ENCODE measurements around the gene CDCA7.
A peak's percentile ranks its signal among the peaks of the same experiment; 100 is the strongest.
"Not testable (repeated sequence)": the region's sequence is repeated elsewhere in the genome, so short reads cannot be mapped to it uniquely, and the experiment has no call there.

The CDCA7 gene

DNA sequence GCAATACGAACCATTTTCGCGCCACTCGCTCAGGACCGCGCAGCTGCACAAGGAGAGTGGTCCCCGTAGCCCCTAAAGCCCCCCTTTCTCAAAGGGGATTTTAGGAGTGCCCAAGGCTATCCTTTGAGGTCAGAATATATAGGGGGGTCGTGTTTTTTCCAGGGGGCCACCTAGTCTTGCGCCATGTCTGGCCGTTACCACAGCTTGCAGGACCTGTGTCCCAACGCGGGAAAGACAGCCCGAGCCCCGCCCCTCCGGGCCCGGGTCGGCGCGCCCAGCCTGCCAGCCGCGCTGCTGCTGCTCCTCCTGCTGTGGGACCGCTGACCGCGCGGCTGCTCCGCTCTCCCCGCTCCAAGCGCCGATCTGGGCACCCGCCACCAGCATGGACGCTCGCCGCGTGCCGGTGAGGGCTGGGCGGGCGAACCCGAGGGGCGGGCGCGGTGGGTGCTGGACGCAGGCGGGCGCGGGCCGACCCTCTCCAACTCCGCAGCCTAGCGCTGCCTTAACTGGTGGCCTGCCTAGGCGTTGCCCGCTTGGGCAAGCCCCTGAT is at the start of gene CDCA7:
CDCA7 (plus strand) TSS at position 291 of the 550 bp plus-strand sequence; CDS start at position 383, 92 bp downstream.
- peak; percentile 29 to 49 for DNase-seq

DNA sequence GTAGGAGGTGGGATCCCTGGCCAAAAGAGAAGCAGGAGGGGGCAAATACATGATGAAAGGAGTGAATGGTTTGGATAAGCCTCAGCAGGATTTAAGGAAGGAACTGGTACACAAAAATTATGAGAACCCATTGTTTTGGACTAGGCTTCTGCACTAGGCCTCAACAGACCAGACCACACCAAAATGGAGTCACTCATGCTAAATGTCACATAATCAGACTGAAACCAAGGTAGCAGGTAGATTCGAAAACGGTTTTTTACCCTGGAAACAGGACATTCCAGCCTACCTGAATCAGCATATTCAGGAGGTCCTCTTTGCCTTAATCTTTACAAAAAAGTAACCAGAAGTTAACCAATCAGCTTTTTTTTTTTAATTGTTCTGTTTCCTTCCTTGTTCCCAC is 49.4 kb upstream of the CDCA7 start:
- DNase-seq = no peak

DNA sequence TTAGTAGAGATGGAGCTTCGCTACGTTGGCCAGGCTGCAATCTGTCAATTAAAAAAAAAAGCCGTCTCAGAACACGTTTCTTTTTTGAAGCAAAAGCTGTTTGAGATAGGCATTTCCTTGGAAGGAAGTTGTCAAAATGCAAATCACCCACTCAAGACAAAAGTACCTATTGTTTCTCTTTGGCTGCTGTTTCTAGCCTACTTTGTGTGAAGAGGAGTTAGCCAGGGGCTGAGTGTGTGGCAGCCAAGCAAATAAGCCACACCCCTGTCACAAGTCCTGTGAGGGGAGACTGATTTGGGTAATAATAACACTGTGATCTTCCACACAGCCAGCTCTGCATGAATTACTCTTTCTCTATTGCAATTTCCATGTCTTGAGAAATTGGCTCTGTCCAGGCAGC is 47.4 kb upstream of the CDCA7 start:
- DNase-seq = no peak

DNA sequence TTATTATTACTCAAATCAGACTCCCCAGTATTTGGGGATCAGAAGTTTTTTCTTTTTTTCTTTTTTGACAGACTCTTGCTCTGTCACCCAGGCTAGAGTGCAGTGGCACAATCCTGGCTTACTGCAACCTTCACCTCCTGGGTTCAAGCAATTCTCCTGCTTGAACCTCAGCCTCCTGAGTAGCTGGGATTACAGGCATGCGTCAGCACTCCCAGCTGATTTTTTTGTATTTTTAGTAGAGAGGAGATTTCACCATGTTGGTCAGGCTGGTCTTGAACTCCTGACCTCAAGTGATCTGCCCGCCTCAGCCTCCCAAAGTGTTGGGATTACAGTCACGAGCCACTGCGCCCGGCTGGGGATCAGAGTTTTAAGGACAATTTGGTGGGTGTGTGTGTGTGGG is 45.3 kb upstream of the CDCA7 start:
- DNase-seq = not testable (repeated sequence)

DNA sequence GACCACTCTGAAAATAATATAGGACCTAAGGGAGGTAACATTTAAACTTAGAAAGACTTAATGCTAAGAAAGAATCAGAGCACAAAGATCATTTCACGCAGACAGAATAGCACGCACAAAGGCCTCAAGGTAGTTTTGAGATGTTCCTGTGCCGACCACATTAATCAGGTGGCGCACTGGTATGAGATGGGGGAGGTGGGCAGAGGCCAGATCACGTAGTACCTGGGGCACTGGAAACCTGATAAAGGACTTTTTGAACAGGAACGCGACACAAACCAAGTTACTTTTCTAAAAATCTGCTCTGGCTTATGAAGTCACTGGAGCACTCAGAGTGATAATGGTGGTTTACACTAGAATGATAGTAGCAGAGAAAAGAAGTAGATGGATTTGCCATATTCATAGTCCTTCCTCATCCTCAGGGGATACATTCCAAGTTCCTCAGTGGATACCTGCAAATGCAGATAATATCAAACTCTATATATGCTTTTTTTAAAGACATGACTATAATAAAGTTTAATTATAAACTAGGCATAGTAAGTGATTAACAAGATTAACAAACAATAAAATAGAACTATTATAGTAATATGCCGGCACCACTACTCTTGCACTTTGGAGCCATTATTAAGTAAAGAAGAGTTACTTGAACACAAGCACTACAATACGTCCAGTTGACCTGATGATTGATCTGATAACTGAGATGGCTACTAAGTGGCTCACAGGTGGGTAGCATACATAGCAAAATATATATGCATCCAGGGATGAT is 42.6 kb upstream of the CDCA7 start:
- no peak for DNase-seq

DNA sequence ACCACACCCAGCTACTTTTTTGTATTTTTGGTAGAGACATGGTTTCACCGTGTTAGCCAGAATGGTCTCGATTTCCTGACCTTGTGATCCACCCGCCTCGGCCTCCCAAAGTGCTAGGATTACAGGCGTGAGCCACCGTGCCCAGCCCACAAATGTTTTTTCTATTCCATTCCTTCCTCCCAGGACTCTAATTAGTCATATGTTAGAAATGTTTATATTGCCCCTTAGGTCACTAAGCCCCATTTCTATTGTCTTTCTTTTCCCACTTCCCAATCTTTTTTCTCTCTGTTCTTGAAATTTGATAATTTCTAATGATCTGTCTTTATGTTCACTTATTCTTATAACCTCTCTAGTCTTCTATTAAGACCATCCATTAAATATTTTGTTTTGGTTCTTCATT is 31.3 kb upstream of the CDCA7 start:
- no peak for DNase-seq

DNA sequence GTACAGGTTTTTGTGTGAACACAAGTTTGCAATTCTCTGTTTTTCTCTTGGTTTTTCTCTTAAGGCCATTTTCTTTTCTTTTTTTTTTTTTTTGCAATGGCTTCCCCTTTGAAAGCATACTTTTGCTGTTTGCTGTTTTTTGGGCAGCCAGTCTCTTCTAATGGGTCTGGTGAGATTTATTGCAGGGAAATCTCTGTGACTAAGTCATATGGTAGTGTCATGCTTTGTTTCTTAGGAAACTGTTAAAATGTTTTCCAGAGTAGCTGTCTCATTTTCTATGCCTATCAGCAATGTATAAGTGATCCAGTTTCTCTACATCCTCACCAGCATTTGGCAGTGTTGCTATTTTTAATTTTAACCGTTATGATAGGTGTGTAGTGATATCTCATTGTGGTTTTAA is 27.9 kb upstream of the CDCA7 start:
- DNase-seq = no peak

DNA sequence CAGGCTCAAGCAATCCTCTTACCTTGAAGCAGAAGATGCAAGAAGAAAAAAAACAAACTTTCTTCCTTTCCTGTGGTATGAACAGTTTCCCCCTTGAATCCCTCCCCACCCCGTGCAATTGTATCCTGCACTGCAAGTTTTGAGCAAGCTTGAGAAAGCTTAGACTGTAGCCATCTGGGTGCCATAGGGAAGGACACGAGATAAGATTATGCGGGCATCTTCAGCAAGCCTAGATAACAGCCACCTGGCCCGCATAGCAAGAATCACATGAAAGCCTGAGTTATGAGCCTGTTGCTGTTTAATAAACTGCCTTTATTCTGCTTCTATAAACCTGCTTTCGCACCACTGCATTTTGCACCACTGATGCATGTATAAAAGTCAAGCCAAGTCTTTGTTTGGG is 27.3 kb upstream of the CDCA7 start:
- no peak for DNase-seq

DNA sequence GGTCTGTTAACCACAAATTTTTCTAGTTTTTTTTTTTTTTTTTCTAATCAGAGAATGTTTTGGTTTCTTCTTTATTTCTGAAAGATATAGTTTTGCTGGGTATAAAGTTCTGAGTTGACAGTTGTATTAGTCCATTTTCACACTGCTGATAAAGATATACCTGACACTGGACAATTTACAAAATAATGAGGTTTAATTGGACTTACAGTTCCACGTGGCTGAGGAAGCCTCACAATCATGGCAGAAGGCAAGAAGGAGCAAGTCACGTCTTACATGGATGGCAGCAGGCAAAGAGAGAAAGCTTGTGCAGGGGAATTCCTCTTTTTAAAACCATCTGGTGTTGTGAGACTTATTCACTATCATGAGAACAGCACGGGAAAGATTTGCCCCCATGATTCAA is 21.7 kb upstream of the CDCA7 start:
- DNase-seq = not testable (repeated sequence)

DNA sequence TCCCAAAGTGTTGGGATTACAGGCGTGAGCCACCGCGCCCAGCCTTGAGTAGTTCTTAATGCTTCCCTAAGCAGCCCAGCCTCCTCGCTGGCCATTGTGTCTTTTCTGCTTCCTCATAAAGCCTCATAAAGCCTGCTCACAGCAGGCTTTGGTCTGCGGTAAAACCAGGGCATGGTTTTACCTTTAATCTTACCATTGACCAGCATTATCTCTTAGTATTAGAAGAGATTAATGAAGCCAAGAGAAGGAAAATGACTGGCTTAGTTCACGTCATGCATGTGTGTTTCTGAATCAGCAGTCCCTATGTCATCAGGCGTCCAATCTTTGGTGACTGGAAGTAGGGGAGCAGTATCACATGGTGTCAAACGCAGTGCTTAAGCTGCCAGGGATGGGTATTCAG is 14.9 kb upstream of the CDCA7 start:
- DNase-seq = no peak

DNA sequence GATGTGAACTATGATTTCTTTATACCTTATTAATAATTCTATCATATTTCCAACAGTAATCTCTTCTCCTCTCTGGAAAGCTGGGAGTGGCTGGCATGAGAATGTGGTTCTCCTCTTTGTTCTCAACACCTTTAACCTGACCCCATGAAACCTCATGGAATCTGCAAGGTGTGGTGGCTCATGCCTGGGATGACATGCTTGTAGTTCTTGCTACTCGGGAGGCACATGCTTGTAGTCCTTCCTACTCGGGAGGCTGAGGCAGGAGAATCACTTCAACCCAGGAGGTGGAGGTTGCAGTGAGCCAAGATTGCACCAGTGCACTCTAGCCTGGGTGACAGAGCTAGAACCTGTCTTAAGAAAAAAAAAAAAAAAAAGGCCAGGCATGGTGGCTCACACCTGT is 10.8 kb upstream of the CDCA7 start:
- DNase-seq = no peak

DNA sequence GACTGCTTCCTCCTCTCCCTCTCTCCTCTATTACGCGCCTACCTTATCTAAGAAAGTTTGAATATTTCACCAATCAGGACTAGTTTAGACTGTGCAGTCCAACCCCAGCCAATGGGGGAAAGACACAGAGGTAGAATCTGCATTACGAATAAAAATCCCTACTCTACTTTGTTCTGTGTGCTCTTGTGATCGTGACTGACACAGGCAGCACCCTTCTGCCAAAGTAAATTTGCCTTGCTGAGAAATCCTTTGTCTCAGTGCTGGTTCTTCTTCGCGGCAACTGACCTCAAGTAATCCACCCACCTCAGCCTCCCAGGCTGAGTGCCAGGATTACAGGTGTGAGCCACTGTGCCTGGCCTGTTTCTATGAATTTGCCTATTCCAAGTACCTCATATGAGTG is 8.6 kb upstream of the CDCA7 start:
- DNase-seq = no peak

DNA sequence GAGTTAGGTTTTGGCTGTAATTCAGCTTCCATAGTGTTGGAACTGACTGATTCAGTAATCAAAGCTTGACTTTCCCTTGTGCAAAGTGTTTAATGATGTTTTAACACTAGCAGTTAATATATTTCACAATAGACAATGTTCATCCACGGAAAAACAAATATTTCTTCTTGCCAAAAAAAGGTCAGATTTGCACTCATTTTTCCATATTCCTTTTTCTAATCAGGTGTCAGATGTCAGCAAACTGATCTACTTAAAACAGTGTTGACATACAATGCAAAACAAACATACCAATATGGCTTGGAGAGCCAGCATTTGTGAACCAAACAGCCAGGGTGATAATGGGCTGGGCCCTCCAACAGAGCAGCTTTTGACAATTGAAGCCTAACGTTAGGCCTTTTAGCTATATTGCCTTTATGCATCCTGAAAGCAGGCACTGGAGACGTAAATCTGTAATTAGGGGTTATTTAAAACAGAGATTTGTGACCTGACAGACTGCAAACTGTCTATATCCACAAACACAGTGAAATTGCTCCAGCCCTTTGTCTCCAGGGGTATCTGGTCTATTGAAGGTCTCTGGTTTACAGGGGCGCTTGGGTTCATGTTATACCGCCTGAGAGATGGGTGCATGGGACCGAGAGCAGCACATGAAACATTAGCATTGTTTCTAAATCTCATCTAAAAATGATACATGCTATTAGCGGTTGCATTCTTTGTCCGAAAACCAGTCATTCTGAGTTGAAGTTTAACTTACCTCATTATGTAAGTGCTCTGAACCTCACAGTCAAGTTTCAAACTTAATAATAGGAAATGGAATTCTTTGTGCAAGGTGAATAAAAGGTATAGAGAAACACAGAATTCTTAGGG is 7.1 kb upstream of the CDCA7 start:
- no peak for DNase-seq

DNA sequence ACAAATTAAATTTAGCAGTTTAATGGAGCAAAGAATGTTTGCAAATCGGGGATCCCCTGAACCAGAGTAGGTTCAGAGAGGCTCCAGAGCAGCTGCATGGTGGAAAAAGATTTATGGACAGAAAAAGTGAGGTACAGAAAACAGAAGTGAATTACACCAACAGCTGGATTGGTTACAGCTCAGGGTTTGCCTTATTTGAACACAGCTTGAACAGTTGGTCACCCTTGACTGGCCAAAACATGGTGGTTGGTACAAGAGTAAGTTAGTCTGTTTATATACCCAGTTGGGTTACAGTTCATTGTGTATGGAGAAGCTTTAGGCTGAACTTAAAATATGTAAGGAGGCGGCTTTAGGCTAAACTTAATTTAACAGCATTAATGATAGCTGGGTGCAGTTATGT is 5.4 kb upstream of the CDCA7 start:
- no peak for DNase-seq

DNA sequence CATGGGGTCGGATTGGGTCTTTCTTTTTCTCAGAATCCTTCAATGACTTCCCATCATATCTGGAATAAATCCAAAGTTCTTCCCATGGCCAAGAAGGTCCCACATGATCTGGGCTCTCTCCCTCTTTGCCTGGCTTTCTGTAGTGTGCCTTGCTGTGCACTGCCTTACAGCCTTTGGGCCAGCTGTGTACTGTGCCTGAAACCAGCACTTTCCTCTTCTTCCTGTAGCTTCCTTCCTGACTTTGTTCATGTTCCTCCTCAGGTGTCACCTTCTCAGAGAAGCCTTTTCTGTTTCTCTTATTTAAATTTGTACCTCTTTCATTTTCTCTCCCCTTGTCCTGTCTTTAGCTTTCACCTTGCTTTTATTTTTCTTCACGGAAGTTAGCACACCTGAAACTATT is 4.3 kb upstream of the CDCA7 start:
- DNase-seq = no peak

DNA sequence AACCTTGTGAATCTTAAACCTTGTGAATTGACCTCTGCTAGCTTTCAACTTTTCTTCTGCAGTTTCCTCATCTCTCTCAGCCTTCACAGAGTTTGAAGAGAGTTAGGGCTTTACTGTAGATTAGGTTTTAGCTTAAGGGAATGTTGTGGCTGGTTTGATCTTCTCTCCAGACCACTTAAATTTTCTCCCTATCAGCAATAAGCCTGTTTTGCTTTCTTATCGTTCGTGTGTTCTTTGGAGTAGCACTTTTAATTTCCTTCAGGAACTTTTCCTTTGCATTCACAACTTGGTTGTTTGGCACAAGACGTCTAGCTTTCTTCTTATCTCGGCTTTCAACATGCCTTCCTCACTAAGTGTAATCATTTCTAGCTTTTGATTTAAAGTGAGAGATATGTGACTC is 2.8 kb upstream of the CDCA7 start:
- no peak for DNase-seq

DNA sequence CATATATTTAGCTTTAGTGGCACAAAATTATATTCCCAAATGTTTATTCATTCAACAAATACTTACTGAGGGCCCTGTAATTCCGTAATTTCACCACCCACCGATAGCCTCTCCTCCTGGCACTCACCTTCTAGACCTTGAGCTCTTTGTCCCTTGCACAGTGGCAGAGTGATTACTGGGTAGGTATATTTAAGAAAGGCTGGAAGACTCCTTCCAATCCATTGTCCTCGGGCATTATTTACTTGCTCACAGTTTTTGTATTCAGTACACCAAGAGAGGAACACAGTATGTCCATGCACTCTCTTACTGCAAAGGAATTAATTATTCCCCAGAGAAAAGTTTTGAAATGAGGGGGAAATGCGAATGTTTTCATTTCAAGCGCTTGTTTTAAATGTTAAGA is 1.1 kb upstream of the CDCA7 start:
- no peak for DNase-seq

DNA sequence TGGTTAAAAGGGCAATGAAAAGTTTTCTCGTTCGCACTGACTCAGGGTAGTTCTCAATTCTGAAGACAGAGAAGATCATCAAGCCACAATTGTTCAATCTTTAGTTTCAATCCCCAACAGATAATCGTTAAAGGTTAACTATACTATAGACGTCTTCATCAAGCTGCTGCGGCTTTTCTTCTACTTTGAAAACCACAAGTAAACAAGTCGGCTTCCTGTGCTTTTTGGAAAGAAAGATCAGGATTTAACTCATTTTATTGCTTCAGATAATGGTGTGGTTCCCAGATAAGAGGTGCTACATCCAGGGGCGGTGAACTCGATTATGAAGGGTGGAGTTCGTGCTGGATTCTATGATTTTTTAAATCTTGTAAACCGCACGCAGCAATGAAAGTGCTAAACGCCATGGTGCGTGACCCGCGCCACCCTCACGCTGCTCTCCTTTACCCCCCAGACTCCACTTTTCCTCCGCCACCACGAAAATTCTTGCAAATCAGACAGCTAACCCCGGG is 545 bp upstream of the CDCA7 start:
- peak in 1 of 2 donors; percentile 8 for DNase-seq

DNA sequence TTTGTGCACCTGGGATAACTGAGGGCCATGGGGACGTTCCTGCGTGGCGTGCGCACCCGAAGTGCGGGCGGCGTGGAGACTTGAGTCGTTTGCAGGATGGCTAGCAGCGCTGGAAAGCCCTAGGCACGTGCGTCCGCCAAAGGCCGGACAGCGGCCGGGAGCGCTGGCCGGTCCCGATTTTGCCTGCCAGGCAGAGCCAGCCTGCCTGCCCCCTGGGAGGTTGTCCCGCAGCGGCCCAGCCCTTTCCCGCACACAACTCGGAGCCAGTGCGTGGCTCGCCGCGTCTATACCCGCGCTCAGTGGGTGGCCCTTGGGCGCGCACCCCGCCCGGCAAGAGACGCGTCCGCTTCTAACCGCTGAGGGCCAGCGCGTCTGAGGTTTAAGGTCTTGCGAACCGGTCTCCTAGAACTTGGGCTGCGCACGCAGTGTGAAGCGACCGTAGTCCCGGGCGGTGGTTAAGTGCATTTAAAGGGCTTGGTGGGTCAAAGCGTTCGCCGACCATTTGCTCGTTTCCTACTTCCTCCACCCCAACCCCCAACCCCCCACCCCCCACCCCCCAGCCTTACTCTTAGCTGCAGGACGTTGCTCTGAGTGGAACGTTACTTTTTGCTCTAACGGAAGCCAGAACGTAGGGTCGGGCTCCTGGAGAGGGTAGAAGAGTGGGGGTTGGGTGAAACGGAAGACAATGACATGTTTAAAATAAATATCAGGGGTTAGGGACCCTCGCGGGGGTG is 627 bp downstream of the CDCA7 start:
- peak; percentile 16 to 27 for DNase-seq

DNA sequence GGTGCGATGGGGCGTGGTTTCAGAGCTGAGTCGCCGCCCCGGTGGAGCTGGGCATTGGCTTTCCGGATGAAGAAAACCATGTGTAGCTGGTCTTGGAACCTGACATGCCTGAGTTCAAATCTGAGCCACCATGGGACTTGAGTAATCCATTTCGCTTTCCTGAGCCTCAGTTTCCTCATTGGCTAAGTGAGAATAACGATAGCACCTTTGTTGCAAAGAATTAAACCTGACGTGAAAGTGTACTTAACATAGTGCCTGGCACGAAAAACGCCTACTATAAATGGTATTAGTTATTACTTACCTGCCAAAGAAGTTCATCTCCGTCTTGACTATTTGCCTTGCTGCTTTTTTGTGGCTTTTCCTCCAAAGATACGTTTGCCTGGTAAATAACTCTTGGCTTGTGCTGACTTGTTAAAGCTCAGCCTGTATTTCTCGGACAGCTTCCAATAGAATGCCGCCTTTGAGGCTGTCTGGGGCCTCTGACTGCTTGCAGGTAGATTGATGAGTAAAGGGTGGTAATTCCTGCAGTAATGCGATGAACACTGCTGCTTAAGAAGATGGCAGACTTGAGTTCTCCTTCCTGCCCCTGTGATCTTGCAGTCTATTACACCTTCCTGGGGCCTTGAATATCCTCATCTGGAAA is 1.3 kb downstream of the CDCA7 start:
- no peak for DNase-seq

DNA sequence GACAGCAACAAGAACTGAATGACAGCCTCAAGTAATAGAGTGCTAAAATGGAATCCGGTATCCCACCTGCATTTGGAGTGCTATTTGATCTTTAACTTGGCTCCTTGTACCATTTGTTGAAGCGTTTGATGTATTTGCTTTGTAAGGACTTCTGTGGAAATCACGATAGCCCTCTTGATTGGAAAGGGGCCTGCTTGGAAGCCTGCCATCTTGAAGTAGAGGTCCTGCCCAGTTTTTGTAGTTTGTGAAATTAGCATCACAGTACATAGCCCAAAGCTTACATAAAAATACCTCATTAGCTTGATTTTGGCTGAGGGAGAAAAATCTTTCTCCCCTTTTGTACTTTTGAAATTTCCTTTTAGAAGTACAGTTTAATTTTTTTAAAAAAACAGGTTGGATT is 2.7 kb downstream of the CDCA7 start:
- no peak for DNase-seq

DNA sequence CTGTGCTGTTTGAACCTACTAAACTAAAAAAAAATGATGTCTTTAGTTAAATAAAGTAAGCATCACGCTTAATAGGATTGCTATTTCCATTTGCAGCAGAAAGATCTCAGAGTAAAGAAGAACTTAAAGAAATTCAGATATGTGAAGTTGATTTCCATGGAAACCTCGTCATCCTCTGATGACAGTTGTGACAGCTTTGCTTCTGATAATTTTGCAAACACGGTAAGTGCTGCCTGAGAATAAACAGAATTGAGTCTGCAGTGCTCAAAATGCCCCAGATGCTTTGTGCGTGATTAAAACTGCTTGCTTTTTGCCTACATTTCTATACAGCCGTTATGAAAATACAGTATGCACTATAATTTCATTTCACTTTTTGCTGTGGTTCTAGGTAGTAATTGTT is 3.9 kb downstream of the CDCA7 start:
- DNase-seq = no peak

DNA sequence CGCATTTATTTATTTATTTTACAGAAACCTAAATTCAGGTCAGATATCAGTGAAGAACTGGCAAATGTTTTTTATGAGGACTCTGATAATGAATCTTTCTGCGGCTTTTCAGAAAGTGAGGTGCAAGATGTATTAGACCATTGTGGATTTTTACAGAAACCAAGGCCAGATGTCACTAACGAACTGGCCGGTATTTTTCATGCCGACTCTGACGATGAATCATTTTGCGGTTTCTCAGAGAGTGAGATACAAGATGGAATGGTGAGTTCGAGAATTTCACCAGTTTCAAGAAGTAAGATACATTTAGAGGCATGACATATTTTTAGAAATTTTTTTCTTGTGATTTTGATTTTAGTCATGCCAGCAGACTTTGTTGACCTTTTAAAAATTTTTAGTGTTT is 4.6 kb downstream of the CDCA7 start:
- DNase-seq = peak in 1 of 2 donors; percentile 22
